A673 (cell line): ENCODE data around the gene EIPR1. TPM values are rescaled to one million over a fixed set of nuclear protein-coding genes. Genes with fewer than 3 reads are reported as not detected.

Source experiments
- BruUV-seq: library from RNA; stranded (reverse); fragments of 400-500 nt; replicated peaks from 2 replicates; lab custom pipeline; 2021; lab: Mats Ljungman, UMichigan
- CTCF ChIA-PET: fragments of 300-600 bp; sonication (Branson Sonifier 250); formaldehyde crosslinking; loops from one replicate; lab custom pipeline; 2022; ENCODE audit warnings: antibody characterized with exemption; lab: Charles Lee
- POLR2A ChIA-PET: fragments of 300-600 bp; sonication (Branson Sonifier 250); formaldehyde crosslinking; loops from one replicate; lab custom pipeline; 2022; ENCODE audit warnings: antibody characterized with exemption; ENCODE audit not compliant: low non-redundant PET; lab: Charles Lee
- DNase-seq: peaks from one replicate; pipeline ENCODE4 v3.0.0-alpha.2; 2015; ENCODE audit warnings: low spot score
- H3K27ac ChIP-seq: fragments of 200-600 bp; sonication (generic); 2 replicates; pipeline ENCODE4 v1.5.1; 2016; ENCODE audit warnings: mixed run types, low read depth, mild to moderate bottlenecking, mixed read lengths, antibody characterized with exemption, low read length; ENCODE audit not compliant: poor library complexity, severe bottlenecking
- H3K27me3 ChIP-seq: fragments of 200-600 bp; sonication (generic); replicated peaks from 2 replicates; pipeline ENCODE4 v1.6.1; 2017; ENCODE audit warnings: mixed run types, low read depth, mild to moderate bottlenecking, mixed read lengths, antibody characterized with exemption, low read length; ENCODE audit not compliant: insufficient read depth, poor library complexity
- H3K36me3 ChIP-seq: fragments of 200-600 bp; sonication (generic); 2 replicates; pipeline ENCODE4 v1.6.1; 2016; ENCODE audit warnings: mixed run types, mild to moderate bottlenecking, mixed read lengths, antibody characterized with exemption, low read length; ENCODE audit not compliant: insufficient read depth, poor library complexity, severe bottlenecking
- H3K4me1 ChIP-seq: fragments of 200-600 bp; sonication (generic); 2 replicates; pipeline ENCODE4 v1.6.1; 2017; ENCODE audit warnings: mixed run types, mild to moderate bottlenecking, mixed read lengths, antibody characterized with exemption, low read length; ENCODE audit not compliant: insufficient read depth, poor library complexity, severe bottlenecking
- H3K4me3 ChIP-seq: fragments of 200-600 bp; sonication (generic); 2 replicates; pipeline ENCODE4 v1.5.1; 2016; ENCODE audit warnings: low read depth, mixed run types, mild to moderate bottlenecking, mixed read lengths, low read length; ENCODE audit not compliant: poor library complexity, severe bottlenecking
- H3K9me3 ChIP-seq: fragments of 200-600 bp; sonication (generic); 2 replicates; pipeline ENCODE4 v1.6.1; 2016; ENCODE audit warnings: mixed run types, low read depth, mild to moderate bottlenecking, mixed read lengths, antibody characterized with exemption, low read length; ENCODE audit not compliant: poor library complexity, severe bottlenecking
- CTCF ChIP-seq: fragments of 300-800, 200-600 bp; sonication (generic); conservative IDR thresholded peaks from 2 replicates; pipeline ENCODE4 v1.5.1; 2017; ENCODE audit warnings: low read depth, mild to moderate bottlenecking, antibody characterized with exemption, low read length, moderate library complexity, mixed read lengths
- EZH2 ChIP-seq: fragments of 200-600 bp; sonication (generic); IDR thresholded peaks from 2 replicates; pipeline ENCODE4 v1.6.1; 2017; ENCODE audit warnings: borderline replicate concordance, low read depth, mild to moderate bottlenecking, mixed read lengths, antibody characterized with exemption, low read length; ENCODE audit not compliant: poor library complexity, severe bottlenecking
- intact Hi-C: fragments of 100-400 bp; cut with micrococcal nuclease; formaldehyde crosslinking; loops from one replicate; pipeline ENCODE4 v1.10.0; 2022; ENCODE audit not compliant: unreplicated experiment
- total RNA-seq: library from RNA; stranded (reverse); gene quantifications from 2 replicates; pipeline ENCODE4 v1.2.3, GENCODE V29; 2021

Gene EIPR1
- total RNA-seq, 1 experiment from 2014 or later = 37.0 TPM

GRCh38 chr2:3139906-3140305 is 237.7 kb downstream of the EIPR1 start:
- no peaks in the 10 kb centered on the region for H3K36me3 ChIP-seq
- BruUV-seq = no TSS peak
- DNase-seq = no peak
- intact Hi-C loops = no loop called here
- H3K4me1 ChIP-seq = peaks cover 23% of the 10 kb centered on the region
- POLR2A ChIA-PET = no interaction called here
- CTCF ChIA-PET = no interaction called here
- H3K9me3 ChIP-seq = no peaks in the 10 kb centered on the region
- no peak for TF ChIP-seq CTCF
- TF ChIP-seq EZH2 = no peak
- no peak overlapping the region for H3K4me3 ChIP-seq
- no peaks in the 10 kb centered on the region for H3K27me3 ChIP-seq
- no peak overlapping the region for H3K27ac ChIP-seq

Other genes starting within 250 kb of the EIPR1 start
- 91.1 and 94.4 TPM in 2 replicates for gene TRAPPC12, start 1.9 kb upstream of the EIPR1 start, total RNA-seq
- gene ADI1, start 141.7 kb upstream of the EIPR1 start, total RNA-seq = 52.4 and 68.3 TPM in 2 replicates
- 45.3 and 48.3 TPM in 2 replicates for gene RNASEH1, start 180.5 kb upstream of the EIPR1 start, total RNA-seq
- 1,383 and 1,475 TPM in 2 replicates for gene RPS7, start 197.4 kb upstream of the EIPR1 start, total RNA-seq
- gene COLEC11, start 217.3 kb upstream of the EIPR1 start, total RNA-seq = 0.63 and 0.77 TPM in 2 replicates